ENCODE results near the gene GADD45G. TPM values are rescaled to one million over a fixed set of nuclear protein-coding genes. Genes with fewer than 3 reads are reported as not detected.

The GADD45G gene
- total RNA-seq, 1 donor from 2014 or later = not detected

GRCh38 chr9:89617978-89618377 lies 13.2 kb downstream of the GADD45G start:
- TF ChIP-seq CTCF (conservative IDR thresholded peaks at IDR 0.05; ENCODE audit: low read depth, low read length) = no peak
- no peak overlapping the region for H3K4me3 ChIP-seq (ENCODE audit: low read depth, low read length)
- no peak for DNase-seq (ENCODE audit: low read depth)

- H3K4me3 ChIP-seq (ENCODE audit: low read depth, low read length) = no peak overlapping the region
- DNase-seq (ENCODE audit: low read depth) = no peak
- no peak for TF ChIP-seq CTCF (conservative IDR thresholded peaks at IDR 0.05; ENCODE audit: low read depth, low read length)
Observed at GRCh38 chr9:89619019-89619418, 14.2 kb downstream of the GADD45G start.

GRCh38 chr9:89619424-89620138 lies 14.8 kb downstream of the GADD45G start:
- H3K4me3 ChIP-seq (ENCODE audit: low read depth, low read length) = no peak overlapping the region
- no peak for TF ChIP-seq CTCF (conservative IDR thresholded peaks at IDR 0.05; ENCODE audit: low read depth, low read length)
- no peak for DNase-seq (ENCODE audit: low read depth)

GRCh38 chr9:89621031-89621430 lies 16.2 kb downstream of the GADD45G start:
- no peak for TF ChIP-seq CTCF (conservative IDR thresholded peaks at IDR 0.05; ENCODE audit: low read depth, low read length)
- no peak for DNase-seq (ENCODE audit: low read depth)
- no peak overlapping the region for H3K4me3 ChIP-seq (ENCODE audit: low read depth, low read length)

- DNase-seq (ENCODE audit: low read depth) = no peak
- no peak overlapping the region for H3K4me3 ChIP-seq (ENCODE audit: low read depth, low read length)
- TF ChIP-seq CTCF (conservative IDR thresholded peaks at IDR 0.05; ENCODE audit: low read depth, low read length) = no peak
Observed at GRCh38 chr9:89621676-89622075, 16.9 kb downstream of the GADD45G start.

- no peak for TF ChIP-seq CTCF (conservative IDR thresholded peaks at IDR 0.05; ENCODE audit: low read depth, low read length)
- DNase-seq (ENCODE audit: low read depth) = no peak
- no peak overlapping the region for H3K4me3 ChIP-seq (ENCODE audit: low read depth, low read length)
Observed at GRCh38 chr9:89622933-89623861, 18.4 kb downstream of the GADD45G start.
